HG02798 (cell line): ENCODE data around the gene BMP4.

ENCODE experiments used
- ATAC-seq: cut with Tn5 transposase; IDR thresholded peaks from one replicate; pipeline ENCODE4 v1.9.1; 2021; ENCODE audit warnings: mild to moderate bottlenecking; ENCODE audit not compliant: unreplicated experiment, poor library complexity

BMP4 gene

GRCh38 chr14:53900499-53900898 lies 56.1 kb downstream of the BMP4 start:
- no peak for ATAC-seq
